GM19099 (cell line): Measurements from ENCODE around the gene BMP7.

ENCODE experiments used
- POLR2A ChIP-seq: IDR thresholded peaks from 3 replicates; pipeline ENCODE4 v1.6.1; 2011; ENCODE audit warnings: low read depth; ENCODE audit not compliant: insufficient read length; ENCODE audit errors: extremely low read depth

Gene BMP7

DNA sequence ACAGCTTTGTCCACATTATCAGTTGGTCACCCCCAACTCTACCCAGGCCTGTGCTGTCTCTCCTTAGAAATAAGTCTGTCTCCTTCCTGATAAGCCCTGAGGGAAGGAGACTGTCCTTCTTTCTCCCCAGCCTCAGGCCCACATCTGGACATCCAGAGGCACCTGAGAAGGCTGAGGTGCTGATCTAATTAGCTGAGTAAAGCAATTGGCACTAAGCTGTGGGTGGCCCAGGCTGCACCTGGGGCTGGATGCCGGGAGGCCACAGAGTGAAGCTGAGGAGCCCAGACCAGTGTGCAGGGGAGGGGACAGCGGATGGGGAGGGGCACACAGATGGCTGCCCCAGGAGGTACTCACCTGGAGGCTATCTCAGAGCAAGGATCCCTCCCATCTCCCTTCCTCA lies 26.2 kb upstream of the BMP7 start:
- no peak for TF ChIP-seq POLR2A

DNA sequence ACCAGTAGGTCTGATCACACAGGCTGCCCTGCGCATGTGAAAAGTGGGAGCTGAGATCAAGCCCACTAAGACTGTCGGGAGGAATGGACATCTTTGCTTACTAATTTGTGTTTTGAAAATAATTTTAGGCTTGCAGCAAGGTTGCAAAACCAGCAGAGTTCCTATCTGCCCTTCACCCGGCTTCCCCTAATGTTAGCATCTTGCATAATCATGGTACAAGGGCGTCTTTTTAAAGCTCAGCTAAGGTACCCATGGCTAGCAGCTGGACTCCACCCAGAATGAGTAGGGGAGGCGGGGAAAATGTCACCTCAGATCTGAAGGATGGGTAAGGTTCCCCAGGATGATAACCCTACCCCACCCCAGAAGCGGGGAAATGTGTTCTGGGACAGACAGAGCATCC lies 25.3 kb upstream of the BMP7 start:
- TF ChIP-seq POLR2A: no peak

DNA sequence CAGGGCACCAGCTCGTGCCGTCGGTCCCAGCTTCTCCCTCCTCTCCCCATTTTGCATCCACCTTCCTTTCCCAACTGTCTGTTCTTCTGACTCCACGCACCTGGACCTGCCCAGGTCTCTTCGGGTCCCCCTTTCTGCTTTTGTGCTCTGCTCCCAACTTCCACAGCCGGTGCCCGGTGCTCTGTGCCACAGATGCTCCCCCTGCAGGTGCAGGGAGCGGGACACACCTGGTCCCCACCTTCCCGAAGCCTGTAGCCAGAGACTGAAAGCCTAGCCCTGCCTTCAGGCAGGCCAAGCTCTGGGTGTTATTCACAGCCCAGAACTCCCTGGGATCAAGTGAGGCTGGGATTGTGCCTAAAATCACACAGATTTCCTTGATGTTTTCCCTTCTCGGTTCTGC lies 24.6 kb upstream of the BMP7 start:
- no peak for TF ChIP-seq POLR2A

DNA sequence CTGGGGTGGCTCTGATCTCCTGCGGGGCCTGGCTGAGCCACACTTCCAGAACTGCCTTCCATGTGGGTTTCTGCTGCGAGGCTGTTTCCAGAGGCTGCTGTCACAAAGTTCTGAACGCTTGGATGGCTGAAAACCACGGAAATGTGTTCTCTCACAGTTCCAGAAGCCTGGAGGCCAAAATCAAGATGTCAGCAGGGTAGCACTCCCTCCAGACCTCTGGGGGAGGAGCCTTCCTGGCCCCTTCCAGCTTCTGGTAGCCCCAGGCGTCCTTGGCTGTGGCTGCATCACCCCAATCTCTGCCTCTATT lies 23.7 kb upstream of the BMP7 start:
- TF ChIP-seq POLR2A: no peak

DNA sequence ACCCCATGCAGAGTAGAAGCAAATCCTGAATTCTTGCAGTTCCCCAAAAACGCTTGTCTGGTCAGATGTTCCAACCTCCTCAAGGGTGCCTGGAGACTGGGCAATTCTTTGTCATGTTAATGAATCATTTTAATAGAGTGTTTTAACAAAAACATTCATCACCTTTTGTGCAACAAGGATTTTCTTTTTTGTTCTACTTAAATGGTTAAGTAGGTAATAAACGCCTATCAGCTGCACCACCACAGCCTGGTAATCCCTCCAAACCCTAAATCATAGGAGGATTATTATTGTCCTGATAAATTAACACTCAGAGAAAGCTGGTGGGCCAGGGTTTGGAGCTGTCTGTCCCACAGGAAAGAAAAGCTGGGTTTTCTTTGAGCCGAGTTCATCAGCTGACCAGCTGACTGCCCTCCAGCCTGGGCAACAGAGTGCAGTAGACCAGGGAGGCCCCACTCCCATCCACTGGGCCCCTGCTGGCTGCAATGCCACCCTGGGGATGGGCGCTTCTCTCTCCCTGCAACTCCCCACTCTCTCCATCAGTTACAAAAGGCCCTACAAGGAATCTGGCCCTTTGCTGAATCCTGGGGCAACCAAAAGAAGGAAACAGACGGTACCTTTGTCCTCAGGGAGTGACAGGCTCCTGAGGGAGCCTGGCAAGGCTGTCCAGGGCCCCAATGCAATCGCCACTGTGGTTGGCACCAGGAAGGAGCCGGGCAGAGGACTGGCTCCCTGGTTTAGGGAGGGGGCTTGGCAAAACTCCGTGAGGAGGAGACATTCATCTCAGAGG lies 23.1 kb upstream of the BMP7 start:
- no peak for TF ChIP-seq POLR2A

DNA sequence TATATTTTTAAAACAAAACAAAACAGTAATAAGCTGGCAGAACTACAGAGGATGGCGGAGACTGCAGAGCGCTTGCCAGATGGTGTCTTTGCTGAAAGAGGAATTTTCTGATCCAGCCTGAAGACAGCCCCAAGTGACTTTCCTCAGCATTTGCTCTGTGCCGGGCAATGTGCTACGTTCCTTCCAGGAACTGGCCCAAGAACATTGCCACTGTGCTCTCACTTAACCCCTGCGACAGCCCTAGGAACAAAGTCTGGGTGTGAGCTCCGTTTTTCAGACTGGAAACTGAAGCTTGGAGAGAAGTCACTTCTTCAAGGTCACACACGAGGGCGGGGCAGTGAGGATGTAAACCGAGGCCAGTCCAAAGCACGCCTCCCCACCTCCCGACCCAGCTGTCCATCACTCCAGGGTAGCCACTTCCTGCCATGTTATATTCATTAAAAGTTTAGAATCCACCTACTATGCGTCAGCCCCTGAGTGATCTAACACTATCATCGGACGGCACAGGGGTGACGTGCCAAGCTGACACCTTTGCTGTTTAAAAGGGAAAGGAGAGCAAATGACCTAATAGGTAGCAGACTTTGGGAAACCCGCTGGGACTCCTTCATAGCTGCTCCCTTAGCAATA lies 22.3 kb upstream of the BMP7 start:
- TF ChIP-seq POLR2A: no peak

DNA sequence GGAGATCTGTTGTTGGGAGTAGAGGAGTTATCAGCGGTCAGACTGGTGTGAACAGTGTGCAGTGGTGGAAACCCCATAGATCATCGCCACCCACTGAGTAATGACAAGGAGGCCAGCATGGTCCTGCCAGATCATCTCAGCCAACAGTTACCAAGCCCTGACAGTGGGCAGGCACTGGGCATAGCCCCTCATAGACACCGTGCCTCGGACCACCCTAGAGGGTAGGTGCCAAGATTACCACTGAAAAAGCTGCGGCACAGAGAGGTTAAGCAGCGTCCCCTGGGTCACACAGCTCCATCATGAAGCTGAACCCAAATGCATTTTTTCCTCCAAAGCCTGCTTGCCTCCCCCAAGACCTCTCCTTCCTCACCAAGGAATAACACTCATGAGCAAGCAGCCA lies 21.5 kb upstream of the BMP7 start:
- no peak for TF ChIP-seq POLR2A

DNA sequence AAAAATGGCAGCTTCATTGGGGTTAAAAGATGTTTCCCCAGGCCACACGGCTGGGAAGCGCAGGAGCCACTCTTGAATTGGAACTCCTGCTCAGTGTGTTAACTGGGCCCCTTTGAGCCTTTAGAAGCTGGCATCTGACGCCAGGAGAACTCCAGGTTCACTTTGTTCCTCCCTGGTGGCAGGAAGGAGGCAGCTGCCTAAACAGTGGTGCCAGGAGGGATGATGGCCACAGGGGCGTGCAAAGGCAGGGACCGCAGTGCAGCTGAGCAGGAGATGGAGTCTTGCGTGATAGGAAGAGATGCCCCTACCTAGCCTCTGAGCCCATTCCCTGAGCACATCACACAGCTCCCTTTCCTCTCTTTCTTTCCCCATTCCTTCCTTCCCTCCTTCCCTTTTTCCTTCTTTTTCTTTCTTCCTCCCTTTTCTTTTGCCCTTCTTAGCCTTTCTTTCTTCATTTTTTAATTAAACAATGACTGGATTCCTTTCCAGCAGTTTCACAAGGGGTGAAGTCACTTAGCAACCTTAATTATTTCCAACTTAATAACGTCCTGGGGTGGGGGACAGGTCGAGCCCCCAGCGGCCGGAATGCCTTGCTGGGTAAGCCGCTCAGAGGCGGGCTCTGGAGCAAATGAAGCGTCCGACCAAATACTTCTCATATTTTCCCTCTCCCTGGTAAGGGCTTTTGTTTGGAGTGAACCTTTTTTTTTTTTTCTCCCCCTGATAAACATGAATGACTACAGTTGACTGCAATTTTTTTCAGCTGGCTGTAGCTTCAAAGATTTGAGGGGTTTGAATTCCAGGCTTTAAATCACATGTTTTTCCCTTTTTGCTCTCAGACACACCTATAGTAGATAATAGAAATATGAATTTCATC lies 20.8 kb upstream of the BMP7 start:
- no peak for TF ChIP-seq POLR2A

DNA sequence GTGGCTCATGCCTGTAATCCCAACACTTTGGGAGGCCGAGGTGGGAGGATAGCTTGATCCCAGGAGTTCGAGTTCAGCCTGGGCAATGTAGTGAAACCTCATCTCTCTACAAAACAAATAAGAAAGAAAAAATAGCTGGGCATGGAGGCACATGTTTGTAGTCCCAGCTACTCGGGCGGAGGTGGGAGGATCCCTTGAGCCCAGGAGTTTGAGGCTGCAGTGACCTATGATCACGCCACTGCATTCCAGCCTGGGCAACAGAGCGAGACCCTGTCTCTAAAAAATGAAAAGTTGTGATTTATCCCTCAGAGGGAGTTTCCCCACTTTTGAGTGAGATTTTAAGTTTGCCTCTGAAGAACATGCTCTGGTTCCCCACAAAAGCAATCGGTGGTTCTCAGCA lies 17.4 kb upstream of the BMP7 start:
- TF ChIP-seq POLR2A: no peak

DNA sequence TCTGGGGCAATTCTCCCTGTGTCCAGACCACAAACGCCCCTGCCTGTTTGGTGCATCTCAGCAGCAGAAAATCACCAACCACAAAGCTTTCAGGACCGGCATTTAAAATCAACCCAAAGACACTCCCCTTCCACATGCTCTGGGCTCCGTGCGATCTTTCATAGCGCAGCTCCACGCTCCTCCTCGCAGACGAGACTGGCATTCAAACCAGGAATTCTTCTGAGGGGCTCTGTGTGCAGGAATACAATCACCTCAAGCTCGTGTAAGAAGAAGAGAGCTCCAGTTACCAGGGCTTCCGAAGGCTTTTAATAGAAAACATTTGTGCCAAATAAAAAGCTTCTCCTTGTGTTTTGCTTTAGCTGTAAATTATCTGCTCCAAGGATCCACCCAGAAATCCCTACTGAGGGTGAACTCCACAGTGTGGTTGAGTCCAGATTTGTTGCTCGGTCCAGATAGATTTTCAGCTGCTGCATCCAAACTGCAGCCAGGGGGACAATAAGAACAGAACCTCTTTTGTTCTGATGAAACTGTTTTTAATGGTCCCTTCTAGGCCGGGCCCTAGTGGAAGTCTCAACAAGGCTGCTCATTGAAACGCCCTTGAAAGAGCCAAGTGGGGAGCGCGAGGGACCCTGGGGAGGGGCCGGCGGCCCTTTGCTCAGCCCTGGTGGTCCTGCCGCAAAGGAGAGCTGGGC lies 16.4 kb upstream of the BMP7 start:
- TF ChIP-seq POLR2A: no peak

DNA sequence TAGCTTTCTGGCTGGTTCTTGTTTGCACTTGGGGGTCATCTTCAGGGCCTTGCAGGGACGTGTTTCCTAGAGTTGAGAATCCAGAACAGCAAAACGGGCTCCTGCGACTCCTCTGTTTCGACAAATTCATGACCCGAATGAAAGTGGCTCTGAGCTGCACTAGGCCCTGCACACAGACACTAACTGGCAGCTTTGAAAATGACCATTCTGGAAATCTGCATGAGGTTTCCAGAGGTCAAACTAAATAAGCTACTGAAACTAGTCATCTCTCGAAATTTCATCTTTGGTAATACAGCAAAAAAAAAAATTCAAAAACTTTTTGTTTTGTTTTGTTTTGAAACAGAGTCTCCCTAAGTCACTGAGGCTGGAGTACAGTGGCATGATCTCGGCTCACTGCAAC lies 15.5 kb upstream of the BMP7 start:
- TF ChIP-seq POLR2A: no peak

DNA sequence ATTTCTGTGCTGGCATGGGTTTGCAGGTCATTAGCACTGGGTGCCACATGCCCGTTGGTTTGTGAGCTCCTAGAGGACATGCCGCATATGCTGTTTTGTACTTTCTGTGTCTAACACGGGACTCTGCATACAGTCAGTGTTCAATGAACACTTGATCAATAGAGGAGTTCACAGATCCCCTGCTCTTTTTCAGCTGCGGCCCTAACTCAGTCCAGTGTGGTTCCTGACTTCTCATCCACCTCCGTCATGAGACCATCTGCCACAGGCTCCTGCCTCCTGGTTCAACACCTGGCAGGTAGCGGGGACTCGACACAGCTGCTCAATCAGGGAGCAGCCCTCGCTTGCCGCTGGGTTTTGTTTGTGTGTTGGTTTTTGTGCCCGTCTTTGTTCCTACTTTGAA lies 13.8 kb upstream of the BMP7 start:
- no peak for TF ChIP-seq POLR2A

DNA sequence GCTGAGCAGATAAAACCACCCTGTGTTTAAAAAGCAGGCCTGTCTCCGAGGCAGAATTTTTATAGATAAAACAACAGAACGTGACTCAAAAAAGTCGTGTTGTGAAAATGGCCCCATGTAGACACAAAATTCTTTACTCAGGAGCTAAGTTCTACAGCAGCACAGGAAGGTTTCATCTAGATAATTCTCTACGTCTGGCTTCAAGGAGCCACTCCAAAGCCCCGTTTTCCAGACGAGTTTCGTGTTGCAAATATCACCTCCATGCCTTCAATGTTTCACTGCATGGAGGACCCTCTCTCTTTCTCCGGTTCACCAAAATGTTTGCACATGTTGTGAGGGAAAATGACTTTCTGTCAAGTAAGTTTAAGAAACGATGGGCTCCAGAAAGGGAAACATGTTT lies 12.0 kb upstream of the BMP7 start:
- no peak for TF ChIP-seq POLR2A

DNA sequence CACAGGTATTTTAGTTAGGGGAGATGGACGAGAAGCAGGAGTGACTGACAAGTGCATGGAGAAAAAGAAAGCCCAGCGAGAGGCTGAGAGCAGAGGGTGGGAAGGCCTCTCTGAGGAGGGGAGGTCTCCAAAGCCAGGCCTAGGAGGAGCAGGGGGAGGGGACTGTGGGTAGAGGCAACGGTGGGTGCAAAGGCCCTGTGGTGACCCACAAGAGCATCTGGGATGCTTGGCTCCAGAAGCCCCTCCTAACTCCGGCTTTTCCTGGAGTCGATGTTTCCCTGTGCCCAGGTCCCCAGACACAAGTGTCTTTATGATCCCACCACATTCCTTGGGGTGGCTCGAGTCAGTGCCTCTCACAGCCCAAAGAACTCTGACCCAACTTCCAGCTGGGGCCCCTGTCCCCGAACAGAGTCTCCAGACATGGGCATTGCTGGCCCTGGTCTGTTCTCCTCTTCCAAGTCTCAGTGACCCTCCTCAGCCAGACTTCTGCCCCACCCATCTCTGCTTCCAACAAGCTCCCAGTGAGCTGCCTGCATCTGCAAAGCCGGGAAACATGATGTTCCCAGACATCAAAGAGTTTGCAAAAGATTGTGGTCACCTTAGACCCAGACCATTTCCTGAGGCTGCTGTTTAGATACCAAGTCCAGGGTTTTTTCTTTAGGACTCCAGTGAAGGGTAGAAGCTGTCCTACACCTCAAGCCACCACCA lies 11.1 kb upstream of the BMP7 start:
- no peak for TF ChIP-seq POLR2A

DNA sequence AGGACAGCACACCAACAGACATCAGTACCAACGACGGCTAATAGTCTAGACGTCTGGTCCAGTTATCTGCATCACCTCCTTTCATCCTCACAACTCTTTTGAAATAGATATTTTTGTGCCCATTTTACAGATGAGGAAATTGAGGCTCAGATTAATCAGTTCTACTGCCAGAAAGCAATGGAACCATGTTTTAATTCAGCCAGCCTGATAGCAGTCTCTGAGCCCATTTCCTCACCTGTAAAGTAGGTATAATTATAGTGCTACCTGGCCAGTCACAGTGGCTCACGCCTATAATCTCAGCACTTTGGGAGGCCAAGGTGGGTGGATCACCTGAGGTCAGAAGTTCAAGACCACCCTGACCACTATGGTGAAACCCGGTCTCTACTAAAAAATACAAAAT lies 9.8 kb upstream of the BMP7 start:
- no peak for TF ChIP-seq POLR2A

DNA sequence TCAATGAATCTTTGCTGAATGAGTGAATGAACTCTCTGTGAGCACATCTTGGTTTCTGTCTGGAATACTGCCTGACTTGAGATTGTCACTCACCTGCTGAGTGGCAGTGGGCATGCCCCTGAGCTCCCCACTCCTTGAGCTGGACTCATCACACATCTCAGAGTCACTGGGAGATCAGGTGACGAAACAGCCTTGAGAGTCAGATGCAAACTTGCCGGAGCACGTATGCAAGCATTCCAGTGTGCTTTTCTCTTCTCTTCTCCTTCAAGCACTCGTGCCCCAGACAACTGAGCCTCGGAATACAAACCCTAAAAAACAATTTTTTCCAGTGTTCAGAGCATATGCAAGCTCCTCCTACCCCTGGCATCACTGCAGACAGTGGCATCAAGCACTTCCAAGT lies 9.4 kb upstream of the BMP7 start:
- TF ChIP-seq POLR2A: no peak

DNA sequence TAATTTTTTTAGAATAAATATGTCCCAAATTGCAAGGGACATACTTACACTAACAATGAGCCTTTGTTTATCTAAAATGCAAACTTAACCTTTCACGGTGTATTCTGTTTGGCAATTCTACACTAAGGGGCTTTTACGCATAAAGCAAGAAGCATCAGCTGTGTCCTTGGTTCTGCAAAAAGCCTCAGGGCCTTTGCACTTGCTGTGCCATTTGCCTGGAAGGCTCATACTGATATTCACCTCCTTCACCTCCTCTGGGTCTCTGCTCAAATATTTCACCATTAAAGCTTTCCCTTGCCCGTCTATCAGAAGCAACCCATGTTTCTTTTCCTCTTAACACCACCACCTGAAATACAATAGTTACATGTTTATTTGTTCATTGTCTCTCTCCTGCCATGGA lies 8.9 kb upstream of the BMP7 start:
- TF ChIP-seq POLR2A: no peak
